Naive thymus-derived CD4-positive, alpha-beta T cell (primary cell): ENCODE measurements around the gene KYAT1. TPM values are rescaled to one million over a fixed set of nuclear protein-coding genes. Genes with fewer than 3 reads are reported as not detected.

Source experiments
- ATAC-seq: fragments of 150-1000 bp; cut with Tn5 transposase; 2 replicates; pipeline ENCODE4 v1.10.0; 2021; ENCODE audit warnings: mild to moderate bottlenecking, moderate library complexity
- CTCF ChIA-PET: fragments of 350-600 bp; sonication (Branson Sonifier 250); formaldehyde crosslinking; loops from one replicate; lab custom pipeline; 2021; ENCODE audit warnings: antibody characterized with exemption; lab: Charles Lee
- POLR2A ChIA-PET: fragments of 350-600 bp; sonication (Branson Sonifier 250); formaldehyde crosslinking; loops from one replicate; lab custom pipeline; 2021; ENCODE audit warnings: antibody characterized with exemption, inconsistent platforms; lab: Charles Lee
- DNase-seq, 9 donors: peaks; one replicate each; pipeline versions ENCODE4 v3.0.0 to v3.0.0-alpha.2; 2020 to 2022; ENCODE audit warnings: mixed read lengths in 1 of 9
- H3K27ac ChIP-seq: one replicate; pipeline ENCODE4 v1.7.0; 2013; ENCODE audit warnings: mild to moderate bottlenecking, low read depth, low read length, moderate library complexity
- H3K27me3 ChIP-seq, 2 donors: one replicate each; pipeline ENCODE4 v1.7.0; 2013; ENCODE audit warnings: low read length in 2 of 2, mild to moderate bottlenecking in 2 of 2, moderate library complexity in 2 of 2; ENCODE audit not compliant: control insufficient read depth in 2 of 2, insufficient read depth in 2 of 2
- H3K36me3 ChIP-seq, 3 experiments: 1 replicate in 2 of 3; 2 replicates in 1 of 3; pipeline ENCODE4 v1.7.0; 2013; ENCODE audit warnings: low read length in 3 of 3, mild to moderate bottlenecking in 3 of 3, moderate library complexity in 1 of 3; ENCODE audit not compliant: insufficient read depth in 3 of 3, control insufficient read depth in 2 of 3
- H3K4me1 ChIP-seq, 2 donors: one replicate each; pipeline ENCODE4 v1.7.0; 2013; ENCODE audit warnings: low read length in 2 of 2, mild to moderate bottlenecking in 2 of 2, moderate library complexity in 1 of 2; ENCODE audit not compliant: control insufficient read depth in 2 of 2, insufficient read depth in 2 of 2
- H3K4me3 ChIP-seq: 2 replicates; pipeline ENCODE4 v1.7.0; 2013; ENCODE audit warnings: mild to moderate bottlenecking, low read length
- H3K9me3 ChIP-seq, 3 experiments: 1 replicate in 2 of 3; 2 replicates in 1 of 3; pipeline ENCODE4 v1.7.0; 2013; ENCODE audit warnings: low read length in 3 of 3; ENCODE audit not compliant: control insufficient read depth in 2 of 3
- H3K27ac Mint-ChIP-seq, 9 donors: one replicate each; pipeline ENCODE4 v1.8.0; 2020 to 2022; ENCODE audit warnings: mixed read lengths in 9 of 9, mild to moderate bottlenecking in 8 of 9, moderate library complexity in 5 of 9, inconsistent platforms in 2 of 9
- H3K27me3 Mint-ChIP-seq, 5 donors: one replicate each; pipeline ENCODE4 v1.8.0; 2021 to 2022; ENCODE audit warnings: mixed read lengths in 5 of 5, mild to moderate bottlenecking in 1 of 5
- H3K36me3 Mint-ChIP-seq, 5 donors: one replicate each; pipeline ENCODE4 v1.8.0; 2020 to 2022; ENCODE audit warnings: mixed read lengths in 5 of 5, mild to moderate bottlenecking in 3 of 5, inconsistent platforms in 1 of 5
- H3K4me1 Mint-ChIP-seq, 7 donors: one replicate each; pipeline ENCODE4 v1.8.0; 2020 to 2022; ENCODE audit warnings: mixed read lengths in 7 of 7, mild to moderate bottlenecking in 3 of 7, inconsistent platforms in 1 of 7
- H3K4me3 Mint-ChIP-seq, 10 donors: one replicate each; pipeline ENCODE4 v1.8.0; 2020 to 2022; ENCODE audit warnings: mild to moderate bottlenecking in 10 of 10, mixed read lengths in 10 of 10, moderate library complexity in 6 of 10, inconsistent platforms in 2 of 10
- H3K9me3 Mint-ChIP-seq, 11 donors: one replicate each; pipeline ENCODE4 v1.8.0; 2020 to 2022; ENCODE audit warnings: mixed read lengths in 11 of 11, mild to moderate bottlenecking in 4 of 11, inconsistent platforms in 1 of 11, moderate library complexity in 1 of 11
- intact Hi-C, 2 donors: fragments of 100-400 bp; cut with micrococcal nuclease; formaldehyde crosslinking; loops; one replicate each; pipeline ENCODE4 v1.15.1; 2023
- polyA plus RNA-seq, 2 donors: library from polyadenylated mRNA; unstranded; fragments of 300-500 nt; fragmentation: Illumina TruSeq; gene quantifications; one replicate each; pipeline ENCODE4 v1.2.3, GENCODE V29; 2021
- total RNA-seq, 6 experiments: library from RNA in 5 of 6; stranded (reverse) in 5 of 6; gene quantifications; 1 replicate in 5 of 6; 2 replicates in 1 of 6; pipeline ENCODE4 v1.2.3 and lab custom pipeline; 2021 to 2026

Gene KYAT1
- total and polyA plus RNA-seq, 7 experiments from 2014 or later, result 7.2 to 18.2 (median 14.2) TPM

- no peaks in the 10 kb centered on the region for H3K9me3 Mint-ChIP-seq
- H3K27ac ChIP-seq, result peak overlapping the region; percentile 10
- H3K4me1 ChIP-seq, result peaks cover 5 to 42% of the 10 kb centered on the region in 2 donors
- H3K36me3 Mint-ChIP-seq, result peaks cover 15 to 38% (median 24%) of the 10 kb centered on the region in 5 donors
- no peaks in the 10 kb centered on the region for H3K9me3 ChIP-seq
- POLR2A ChIA-PET, result interaction anchor here (2.0 kb wide), 1 partner anchor 9 kb away, joined by 7 read pairs; no protein-coding TSS in a partner anchor
- peaks cover 10 to 60% (median 29%) of the 10 kb centered on the region in 3 experiments for H3K36me3 ChIP-seq
- H3K4me1 Mint-ChIP-seq, result peaks cover 32 to 67% (median 48%) of the 10 kb centered on the region in 7 donors
- H3K4me3 Mint-ChIP-seq, result peak overlapping the region in 5 of 10 donors; percentile 12 to 80 (median 25)
- intact Hi-C loops, result no loop called here
- DNase-seq (no peak), ATAC-seq (no peak)
- H3K27ac Mint-ChIP-seq, result peak overlapping the region in 8 of 9 donors; percentile 38 to 85 (median 78)
- H3K4me3 ChIP-seq, result no peak overlapping the region
- no peaks in the 10 kb centered on the region for H3K27me3 ChIP-seq
- CTCF ChIA-PET, result interaction anchor here (1.0 kb wide), 1 partner anchor 17 kb away, joined by 3 read pairs; no protein-coding TSS in a partner anchor
- H3K27me3 Mint-ChIP-seq, result no peaks in the 10 kb centered on the region
Observed at GRCh38 chr9:128911529-128912035, 29.8 kb upstream of the KYAT1 start.

GRCh38 chr9:128910906-128911305 is 29.2 kb upstream of the KYAT1 start:
- Mint-ChIP-seq H3K4me3 (peak overlapping the region in 6 of 10 donors; percentile 12 to 80 (median 32)), H3K36me3 (peaks cover 15 to 37% (median 21%) of the 10 kb centered on the region in 5 donors), H3K27ac (peak overlapping the region in 6 of 9 donors; percentile 69 to 84 (median 82)), H3K4me1 (peaks cover 32 to 71% (median 51%) of the 10 kb centered on the region in 7 donors), H3K9me3 (no peaks in the 10 kb centered on the region), H3K27me3 (no peaks in the 10 kb centered on the region)
- H3K36me3 ChIP-seq, result peaks cover 10 to 54% (median 23%) of the 10 kb centered on the region in 3 experiments
- DNase-seq (no peak), ATAC-seq (no peak)
- POLR2A ChIA-PET, result no interaction called here
- peaks cover 5 to 42% of the 10 kb centered on the region in 2 donors for H3K4me1 ChIP-seq
- CTCF ChIA-PET, result interaction anchor here (1.0 kb wide), 1 partner anchor 17 kb away, joined by 3 read pairs; no protein-coding TSS in a partner anchor
- H3K27me3 ChIP-seq, result no peaks in the 10 kb centered on the region
- H3K9me3 ChIP-seq, result no peaks in the 10 kb centered on the region
- H3K4me3 ChIP-seq, result no peak overlapping the region
- intact Hi-C loops, result no loop called here
- peak overlapping the region; percentile 10 for H3K27ac ChIP-seq

- Mint-ChIP-seq H3K27ac (peak overlapping the region in 5 of 9 donors; percentile 41 to 67 (median 43)), H3K36me3 (peaks cover 15 to 39% (median 21%) of the 10 kb centered on the region in 5 donors), H3K27me3 (no peaks in the 10 kb centered on the region), H3K4me1 (peaks cover 32 to 79% (median 59%) of the 10 kb centered on the region in 7 donors), H3K4me3 (peak overlapping the region in 1 of 10 donors; percentile 63), H3K9me3 (no peaks in the 10 kb centered on the region)
- H3K9me3 ChIP-seq, result no peaks in the 10 kb centered on the region
- DNase-seq, result no peak
- ChIA-PET POLR2A (interaction anchor here (1.5 kb wide), 1 partner anchor 10 kb away, joined by 4 read pairs; no protein-coding TSS in a partner anchor), CTCF (interaction anchor here (2.0 kb wide), 1 partner anchor 46 kb away, joined by 12 read pairs; no protein-coding TSS in a partner anchor)
- no peak overlapping the region for H3K4me3 ChIP-seq
- ATAC-seq, result no peak
- intact Hi-C loops, result no loop called here
- no peaks in the 10 kb centered on the region for H3K27me3 ChIP-seq
- peaks cover 5 to 42% of the 10 kb centered on the region in 2 donors for H3K4me1 ChIP-seq
- H3K27ac ChIP-seq, result no peak overlapping the region
- peaks cover 10 to 50% (median 20%) of the 10 kb centered on the region in 3 experiments for H3K36me3 ChIP-seq
Observed at GRCh38 chr9:128909859-128910258, 28.1 kb upstream of the KYAT1 start.

GRCh38 chr9:128908372-128908771 is 26.6 kb upstream of the KYAT1 start:
- peaks cover 32 to 77% (median 64%) of the 10 kb centered on the region in 7 donors for H3K4me1 Mint-ChIP-seq
- POLR2A ChIA-PET, result interaction anchor here (1.0 to 1.5 kb wide), 2 partner anchors 8 to 19 kb away, joined by 3 to 4 read pairs; no protein-coding TSS in a partner anchor
- no peaks in the 10 kb centered on the region for H3K27me3 Mint-ChIP-seq
- Histone ChIP-seq H3K36me3 (peaks cover 10 to 48% (median 19%) of the 10 kb centered on the region in 3 experiments), H3K27me3 (no peaks in the 10 kb centered on the region), H3K4me1 (peaks cover 12 to 36% of the 10 kb centered on the region in 2 donors), H3K4me3 (no peak overlapping the region), H3K9me3 (no peaks in the 10 kb centered on the region), H3K27ac (no peak overlapping the region)
- H3K4me3 Mint-ChIP-seq, result no peak overlapping the region
- CTCF ChIA-PET, result interaction anchor here (0.6 to 2.0 kb wide), 3 partner anchors 26 to 114 kb away, joined by 3 to 12 read pairs (median 5); partner anchors contain the start of genes KYAT1 and LRRC8A
- intact Hi-C loops, result no loop called here
- peak overlapping the region in 4 of 9 donors; percentile 12 to 49 (median 30) for H3K27ac Mint-ChIP-seq
- ATAC-seq (no peak), DNase-seq (no peak)
- H3K36me3 Mint-ChIP-seq, result peaks cover 15 to 39% (median 21%) of the 10 kb centered on the region in 5 donors
- H3K9me3 Mint-ChIP-seq, result no peaks in the 10 kb centered on the region

GRCh38 chr9:128906741-128907140 is 25.0 kb upstream of the KYAT1 start:
- DNase-seq, result no peak
- Histone ChIP-seq H3K4me3 (no peak overlapping the region), H3K36me3 (peaks cover 10 to 43% (median 19%) of the 10 kb centered on the region in 3 experiments), H3K4me1 (peaks cover 27 to 34% of the 10 kb centered on the region in 2 donors), H3K27me3 (no peaks in the 10 kb centered on the region), H3K27ac (no peak overlapping the region), H3K9me3 (no peaks in the 10 kb centered on the region)
- H3K27ac Mint-ChIP-seq, result peak overlapping the region; percentile 54 to 91 (median 80)
- H3K9me3 Mint-ChIP-seq, result no peaks in the 10 kb centered on the region
- peak overlapping the region in 4 of 10 donors; percentile 2 to 52 (median 44) for H3K4me3 Mint-ChIP-seq
- intact Hi-C loops, result no loop called here
- no peak for ATAC-seq
- H3K27me3 Mint-ChIP-seq, result no peaks in the 10 kb centered on the region
- H3K4me1 Mint-ChIP-seq, result peaks cover 26 to 75% (median 64%) of the 10 kb centered on the region in 7 donors
- ChIA-PET POLR2A (no interaction called here), CTCF (no interaction called here)
- peaks cover 11 to 31% (median 17%) of the 10 kb centered on the region in 5 donors for H3K36me3 Mint-ChIP-seq

GRCh38 chr9:128905964-128906363 is 24.2 kb upstream of the KYAT1 start:
- peaks cover 10 to 42% (median 19%) of the 10 kb centered on the region in 3 experiments for H3K36me3 ChIP-seq
- ChIA-PET POLR2A (no interaction called here), CTCF (no interaction called here)
- peaks cover 11 to 31% (median 17%) of the 10 kb centered on the region in 5 donors for H3K36me3 Mint-ChIP-seq
- H3K4me1 ChIP-seq, result peaks cover 34% of the 10 kb centered on the region in 2 donors
- ATAC-seq (no peak), DNase-seq (no peak)
- H3K27ac ChIP-seq, result no peak overlapping the region
- peak overlapping the region; percentile 33 to 91 (median 80) for H3K27ac Mint-ChIP-seq
- no peaks in the 10 kb centered on the region for H3K27me3 Mint-ChIP-seq
- peaks cover 23 to 74% (median 58%) of the 10 kb centered on the region in 7 donors for H3K4me1 Mint-ChIP-seq
- no peaks in the 10 kb centered on the region for H3K27me3 ChIP-seq
- H3K9me3 ChIP-seq, result no peaks in the 10 kb centered on the region
- no peak overlapping the region for H3K4me3 Mint-ChIP-seq
- no peak overlapping the region for H3K4me3 ChIP-seq
- intact Hi-C loops, result no loop called here
- no peaks in the 10 kb centered on the region for H3K9me3 Mint-ChIP-seq
